ENCODE data around the gene BACE1.

GRCh38 chr11:117333917-117334316, 17.9 kb upstream of the BACE1 start:
- TF ChIP-seq CTCF (IDR thresholded peaks at IDR 0.05) (no peak), EZH2phosphoT487 (IDR thresholded peaks at IDR 0.05; ENCODE audit: borderline replicate concordance, low read depth) (no peak), RCOR1 (IDR thresholded peaks at IDR 0.05; ENCODE audit: low read length) (no peak)

Measured in SK-N-SH (cell line).